Measurements from ENCODE around the gene GPR176. TPM values are rescaled to one million over a fixed set of nuclear protein-coding genes. Genes with fewer than 3 reads are reported as not detected.

Gene GPR176
- total RNA-seq, 1 experiment from 2014 or later = 9.8 TPM

DNA sequence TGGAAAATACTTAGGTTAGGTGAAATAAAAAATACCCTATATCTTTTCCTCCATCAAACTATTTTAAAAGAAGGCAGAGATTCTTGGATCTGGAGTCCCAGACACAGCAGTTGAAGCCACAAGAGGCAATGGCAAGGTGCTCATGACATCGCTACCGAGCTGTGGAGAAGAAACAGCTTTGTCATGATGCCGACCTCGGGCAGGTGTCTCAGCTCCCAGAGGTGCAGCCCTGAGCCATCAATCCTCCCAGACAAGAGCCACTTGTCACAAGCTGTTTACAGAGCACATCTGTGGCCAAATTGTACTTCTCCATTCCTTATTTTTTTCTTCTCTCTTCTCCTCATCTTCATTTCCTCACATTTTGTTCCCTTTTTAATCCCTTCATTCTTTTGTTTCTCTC is 50.8 kb downstream of the GPR176 start:
- peaks cover 20% of the 10 kb centered on the region for H3K4me1 Mint-ChIP-seq (ENCODE audit: low read depth, unreplicated experiment)
- no peak overlapping the region for H3K27ac Mint-ChIP-seq (ENCODE audit: unreplicated experiment)
- ChIA-PET CTCF (interaction anchor here (0.7 kb wide), 1 partner anchor 35 kb away, joined by 3 read pairs; no protein-coding TSS in a partner anchor), POLR2A (no interaction called here)
- TF ChIP-seq, protein P1, sequence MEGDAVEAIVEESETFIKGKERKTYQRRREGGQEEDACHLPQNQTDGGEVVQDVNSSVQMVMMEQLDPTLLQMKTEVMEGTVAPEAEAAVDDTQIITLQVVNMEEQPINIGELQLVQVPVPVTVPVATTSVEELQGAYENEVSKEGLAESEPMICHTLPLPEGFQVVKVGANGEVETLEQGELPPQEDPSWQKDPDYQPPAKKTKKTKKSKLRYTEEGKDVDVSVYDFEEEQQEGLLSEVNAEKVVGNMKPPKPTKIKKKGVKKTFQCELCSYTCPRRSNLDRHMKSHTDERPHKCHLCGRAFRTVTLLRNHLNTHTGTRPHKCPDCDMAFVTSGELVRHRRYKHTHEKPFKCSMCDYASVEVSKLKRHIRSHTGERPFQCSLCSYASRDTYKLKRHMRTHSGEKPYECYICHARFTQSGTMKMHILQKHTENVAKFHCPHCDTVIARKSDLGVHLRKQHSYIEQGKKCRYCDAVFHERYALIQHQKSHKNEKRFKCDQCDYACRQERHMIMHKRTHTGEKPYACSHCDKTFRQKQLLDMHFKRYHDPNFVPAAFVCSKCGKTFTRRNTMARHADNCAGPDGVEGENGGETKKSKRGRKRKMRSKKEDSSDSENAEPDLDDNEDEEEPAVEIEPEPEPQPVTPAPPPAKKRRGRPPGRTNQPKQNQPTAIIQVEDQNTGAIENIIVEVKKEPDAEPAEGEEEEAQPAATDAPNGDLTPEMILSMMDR (IDR thresholded peaks at IDR 0.05; ENCODE audit: insufficient read depth in 1 of 2, low read depth in 1 of 2, low read length in 1 of 2, severe bottlenecking in 1 of 2, unreplicated experiment in 1 of 2) = no peak
- H3K4me3 ChIP-seq (ENCODE audit: low read depth, low read length) = no peak overlapping the region
- no peaks in the 10 kb centered on the region for H3K36me3 Mint-ChIP-seq (ENCODE audit: insufficient read depth, unreplicated experiment)
- no peaks in the 10 kb centered on the region for H3K27me3 Mint-ChIP-seq (ENCODE audit: insufficient read depth, unreplicated experiment)
- H3K4me1 ChIP-seq = no peaks in the 10 kb centered on the region
- no peaks in the 10 kb centered on the region for H3K36me3 ChIP-seq (ENCODE audit: control insufficient read depth, insufficient read depth, low read length)
- no peaks in the 10 kb centered on the region for H3K9me3 ChIP-seq
- no peak for DNase-seq
- H3K27me3 ChIP-seq (replicated peaks; ENCODE audit: control insufficient read depth, insufficient read depth, low read length) = no peaks in the 10 kb centered on the region
- no peak overlapping the region for H3K4me3 Mint-ChIP-seq (ENCODE audit: unreplicated experiment)
- BruUV-seq (replicated peaks) = no TSS peak
- intact Hi-C loops (cut with micrococcal nuclease; ENCODE audit: unreplicated experiment) = no loop called here
- H3K9me3 Mint-ChIP-seq (ENCODE audit: unreplicated experiment) = peaks cover 6% of the 10 kb centered on the region

DNA sequence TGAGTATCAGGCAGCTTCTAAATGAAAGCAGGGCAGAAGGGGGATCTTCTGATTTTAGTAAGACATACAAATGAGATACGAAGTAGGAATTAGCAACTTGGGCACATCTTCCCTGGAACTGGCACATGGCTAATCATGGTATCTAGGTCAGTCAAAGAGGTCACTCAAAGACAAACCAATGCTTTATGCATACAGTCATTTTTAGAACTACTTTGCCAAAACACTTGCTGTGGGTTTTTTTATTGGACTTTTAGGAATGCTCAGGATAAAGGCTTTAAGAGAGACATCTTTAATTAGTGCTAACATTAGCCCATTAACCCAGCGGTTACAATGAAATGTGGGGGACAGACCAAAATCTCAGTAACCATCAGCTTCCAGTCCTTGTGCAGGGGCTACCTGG is 51.7 kb downstream of the GPR176 start:
- H3K27me3 ChIP-seq (replicated peaks; ENCODE audit: control insufficient read depth, insufficient read depth, low read length) = no peaks in the 10 kb centered on the region
- H3K36me3 ChIP-seq (ENCODE audit: control insufficient read depth, insufficient read depth, low read length) = no peaks in the 10 kb centered on the region
- Mint-ChIP-seq H3K4me3 (ENCODE audit: unreplicated experiment) (no peak overlapping the region), H3K9me3 (ENCODE audit: unreplicated experiment) (peaks cover 6% of the 10 kb centered on the region), H3K36me3 (ENCODE audit: insufficient read depth, unreplicated experiment) (no peaks in the 10 kb centered on the region), H3K27me3 (ENCODE audit: insufficient read depth, unreplicated experiment) (no peaks in the 10 kb centered on the region), H3K27ac (ENCODE audit: unreplicated experiment) (no peak overlapping the region), H3K4me1 (ENCODE audit: low read depth, unreplicated experiment) (peaks cover 12% of the 10 kb centered on the region)
- no TSS peak for BruUV-seq (replicated peaks)
- intact Hi-C loops (cut with micrococcal nuclease; ENCODE audit: unreplicated experiment) = no loop called here
- H3K4me3 ChIP-seq (ENCODE audit: low read depth, low read length) = no peak overlapping the region
- TF ChIP-seq, protein P1 (IDR thresholded peaks at IDR 0.05; ENCODE audit: insufficient read depth in 1 of 2, low read depth in 1 of 2, low read length in 1 of 2, severe bottlenecking in 1 of 2, unreplicated experiment in 1 of 2) = no peak
- POLR2A ChIA-PET = no interaction called here
- CTCF ChIA-PET = no interaction called here
- no peak for DNase-seq
- H3K4me1 ChIP-seq = no peaks in the 10 kb centered on the region
- H3K9me3 ChIP-seq = no peaks in the 10 kb centered on the region

DNA sequence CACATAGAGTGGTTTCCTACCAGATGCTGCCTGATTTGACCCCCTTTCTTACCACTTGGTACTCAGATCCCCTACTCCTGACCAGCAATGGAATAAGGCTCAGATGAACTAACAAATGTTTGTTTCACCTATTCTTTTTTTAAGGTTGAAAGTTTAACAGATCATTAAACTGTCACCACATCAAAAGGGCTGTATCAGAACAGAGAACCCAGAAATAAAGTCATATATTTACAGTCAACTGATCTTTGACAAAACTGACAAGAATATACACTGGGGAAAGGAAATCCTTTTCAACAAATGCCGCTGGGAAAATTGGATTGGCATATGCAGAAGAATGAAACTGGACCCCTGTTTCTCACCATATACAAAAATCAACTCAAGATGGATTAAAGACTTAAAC is 56.0 kb downstream of the GPR176 start:
- Histone ChIP-seq H3K4me3 (ENCODE audit: low read depth, low read length) (no peak overlapping the region), H3K4me1 (no peaks in the 10 kb centered on the region), H3K27me3 (replicated peaks; ENCODE audit: control insufficient read depth, insufficient read depth, low read length) (no peaks in the 10 kb centered on the region), H3K36me3 (ENCODE audit: control insufficient read depth, insufficient read depth, low read length) (no peaks in the 10 kb centered on the region), H3K9me3 (no peaks in the 10 kb centered on the region)
- Mint-ChIP-seq H3K27ac (ENCODE audit: unreplicated experiment) (no peak overlapping the region), H3K9me3 (ENCODE audit: unreplicated experiment) (peaks cover 6% of the 10 kb centered on the region), H3K36me3 (ENCODE audit: insufficient read depth, unreplicated experiment) (no peaks in the 10 kb centered on the region), H3K27me3 (ENCODE audit: insufficient read depth, unreplicated experiment) (no peaks in the 10 kb centered on the region), H3K4me1 (ENCODE audit: low read depth, unreplicated experiment) (no peaks in the 10 kb centered on the region), H3K4me3 (ENCODE audit: unreplicated experiment) (no peak overlapping the region)
- intact Hi-C loops (cut with micrococcal nuclease; ENCODE audit: unreplicated experiment) = no loop called here
- TF ChIP-seq, protein P1 (IDR thresholded peaks at IDR 0.05; ENCODE audit: insufficient read depth in 1 of 2, low read depth in 1 of 2, low read length in 1 of 2, severe bottlenecking in 1 of 2, unreplicated experiment in 1 of 2) = no peak
- no TSS peak for BruUV-seq (replicated peaks)
- no peak for DNase-seq
- ChIA-PET POLR2A (no interaction called here), CTCF (no interaction called here)
